Common myeloid progenitor, CD34-positive (primary cell): Measurements from ENCODE around the gene VASH2.
"Not testable (repeated sequence)": the region's sequence is repeated elsewhere in the genome, so short reads cannot be mapped to it uniquely, and the experiment has no call there.

Source experiments
- CTCF ChIA-PET: fragments of 350-600 bp; sonication (Branson Sonifier 250); formaldehyde crosslinking; loops from one replicate; lab custom pipeline; 2021; ENCODE audit warnings: antibody characterized with exemption; lab: Charles Lee
- POLR2A ChIA-PET: fragments of 350-600 bp; sonication (Branson Sonifier 250); formaldehyde crosslinking; loops from one replicate; lab custom pipeline; 2021; ENCODE audit warnings: antibody characterized with exemption; lab: Charles Lee
- DNase-seq, 3 donors: peaks; one replicate each; pipeline versions ENCODE4 v3.0.0 to v3.0.0-alpha.2; 2013
- H3K27ac ChIP-seq, 2 experiments: 1 replicate in 1 of 2; 2 replicates in 1 of 2; pipeline ENCODE4 v1.7.0; 2013; ENCODE audit warnings: inconsistent platforms in 2 of 2, low read length in 2 of 2, mild to moderate bottlenecking in 2 of 2, low read depth in 1 of 2, moderate library complexity in 1 of 2; ENCODE audit not compliant: severe bottlenecking in 2 of 2, insufficient read depth in 1 of 2, poor library complexity in 1 of 2
- H3K27me3 ChIP-seq, 5 experiments: replicated peaks in 2 of 5; 1 replicate in 3 of 5; 2 replicates in 2 of 5; pipeline versions ENCODE4 v1.6.1 to v1.7.0; 2013; ENCODE audit warnings: low read length in 4 of 5, mild to moderate bottlenecking in 2 of 5, moderate library complexity in 2 of 5, inconsistent platforms in 1 of 5; ENCODE audit not compliant: insufficient read depth in 5 of 5, control insufficient read depth in 4 of 5
- H3K36me3 ChIP-seq, 4 experiments: 1 replicate in 2 of 4; 2 replicates in 2 of 4; pipeline versions ENCODE4 v1.6.1 to v1.7.0; 2013; ENCODE audit warnings: low read length in 3 of 4, control low read depth in 1 of 4, mild to moderate bottlenecking in 1 of 4; ENCODE audit not compliant: control insufficient read depth in 4 of 4, insufficient read depth in 4 of 4
- H3K4me1 ChIP-seq, 4 experiments: 1 replicate in 3 of 4; 2 replicates in 1 of 4; pipeline versions ENCODE4 v1.6.1 to v1.7.1; 2013; ENCODE audit warnings: low read length in 3 of 4, mild to moderate bottlenecking in 3 of 4, control low read depth in 1 of 4, inconsistent platforms in 1 of 4, moderate library complexity in 1 of 4; ENCODE audit not compliant: control insufficient read depth in 4 of 4, insufficient read depth in 4 of 4; ENCODE audit errors: control extremely low read depth in 1 of 4
- H3K4me3 ChIP-seq, 7 experiments: 1 replicate in 4 of 7; 2 replicates in 3 of 7; pipeline versions ENCODE4 v1.5.1 to v1.7.0; 2013; ENCODE audit warnings: mild to moderate bottlenecking in 7 of 7, low read length in 6 of 7, moderate library complexity in 6 of 7, inconsistent platforms in 2 of 7, low read depth in 2 of 7, control low read depth in 1 of 7; ENCODE audit not compliant: insufficient read depth in 4 of 7, control insufficient read depth in 1 of 7; ENCODE audit errors: extremely low read depth in 1 of 7
- H3K9me3 ChIP-seq, 5 experiments: 1 replicate in 4 of 5; 2 replicates in 1 of 5; pipeline versions ENCODE4 v1.6.1 to v1.7.1; 2013; ENCODE audit warnings: low read length in 4 of 5, mild to moderate bottlenecking in 2 of 5, inconsistent platforms in 1 of 5, low read depth in 1 of 5, moderate library complexity in 1 of 5; ENCODE audit not compliant: control insufficient read depth in 4 of 5, insufficient read depth in 2 of 5; ENCODE audit errors: control extremely low read depth in 1 of 5
- WGBS: methylation state at CpG from one replicate; pipeline ENCODE4 v1.1.5; 2013; ENCODE audit not compliant: insufficient coverage; 5-methylcytosine and 5-hydroxymethylcytosine counted together

Gene VASH2

GRCh38 chr1:212962509-212962908, 12.2 kb downstream of the VASH2 start:
- H3K4me3 ChIP-seq = no peak overlapping the region

GRCh38 chr1:212964102-212964501, 13.8 kb downstream of the VASH2 start:
- ChIA-PET POLR2A (no interaction called here), CTCF (interaction anchor here (0.6 to 0.9 kb wide), 2 partner anchors 10 to 1172 kb away, joined by 3 read pairs; no protein-coding TSS in a partner anchor)
- Histone ChIP-seq H3K27ac (no peak overlapping the region), H3K36me3 (no peaks in the 10 kb centered on the region), H3K4me3 (no peak overlapping the region), H3K27me3 (no peaks in the 10 kb centered on the region), H3K4me1 (peaks cover 0 to 6% (median 3%) of the 10 kb centered on the region in 4 experiments), H3K9me3 (no peaks in the 10 kb centered on the region)
- 100% methylated on average over 6 of the region's 6 CpGs for WGBS
- DNase-seq = no peak

More at GRCh38 chr1:212962509-212962908, 12.2 kb downstream of the VASH2 start:
- POLR2A ChIA-PET = no interaction called here
- DNase-seq = no peak
- H3K9me3 ChIP-seq = no peaks in the 10 kb centered on the region
- no peaks in the 10 kb centered on the region for H3K36me3 ChIP-seq
- 100% methylated on average over 1 of the region's 5 CpGs for WGBS
- no peaks in the 10 kb centered on the region for H3K27me3 ChIP-seq
- no peak overlapping the region for H3K27ac ChIP-seq
- CTCF ChIA-PET = interaction anchor here (0.6 kb wide), 1 partner anchor 1081 kb away, joined by 3 read pairs; no protein-coding TSS in a partner anchor
- peaks cover 0 to 12% (median 6%) of the 10 kb centered on the region in 4 experiments for H3K4me1 ChIP-seq

GRCh38 chr1:212964993-212965392, 14.7 kb downstream of the VASH2 start:
- H3K4me3 ChIP-seq, DNase-seq, POLR2A ChIA-PET, H3K9me3 ChIP-seq, H3K27ac ChIP-seq, H3K36me3 ChIP-seq, H3K4me1 ChIP-seq, H3K27me3 ChIP-seq: not testable (repeated sequence)
- whole genome bisulfite sequencing = 60% methylated on average over 1 of the region's 1 CpG
- CTCF ChIA-PET = interaction anchor here (1.1 to 1.4 kb wide), 2 partner anchors 31 to 139 kb away, joined by 3 to 4 read pairs; no protein-coding TSS in a partner anchor

GRCh38 chr1:212966616-212967015, 16.3 kb downstream of the VASH2 start:
- Histone ChIP-seq H3K27ac (no peak overlapping the region), H3K36me3 (no peaks in the 10 kb centered on the region), H3K27me3 (no peaks in the 10 kb centered on the region), H3K4me3 (no peak overlapping the region), H3K9me3 (no peaks in the 10 kb centered on the region), H3K4me1 (no peaks in the 10 kb centered on the region)
- WGBS = 100% methylated on average over 3 of the region's 5 CpGs
- no peak for DNase-seq
- ChIA-PET CTCF (interaction anchor here (0.9 to 1.3 kb wide), 4 partner anchors 11 to 24 kb away, joined by 3 to 5 read pairs (median 3); no protein-coding TSS in a partner anchor), POLR2A (no interaction called here)

- Histone ChIP-seq H3K4me1 (no peaks in the 10 kb centered on the region), H3K9me3 (no peaks in the 10 kb centered on the region), H3K4me3 (no peak overlapping the region), H3K27ac (no peak overlapping the region), H3K36me3 (no peaks in the 10 kb centered on the region), H3K27me3 (no peaks in the 10 kb centered on the region)
- peak in 2 of 3 donors; percentile 49 to 54 for DNase-seq
- POLR2A ChIA-PET = interaction anchor here (0.6 kb wide), 1 partner anchor 244 kb away, joined by 3 read pairs; no protein-coding TSS in a partner anchor
- WGBS = 97% methylated on average over 7 of the region's 8 CpGs
- CTCF ChIA-PET = interaction anchor here (1.0 to 1.8 kb wide), 9 partner anchors 9 to 76 kb away, joined by 3 to 12 read pairs (median 3); partner anchors contain the start of gene VASH2
Observed at GRCh38 chr1:212967801-212968200, 17.5 kb downstream of the VASH2 start.

- ChIA-PET POLR2A (no interaction called here), CTCF (interaction anchor here (1.0 to 1.8 kb wide), 8 partner anchors 9 to 76 kb away, joined by 3 to 12 read pairs (median 4); partner anchors contain the start of gene VASH2)
- 80% methylated on average over 1 of the region's 3 CpGs for WGBS
- no peak for DNase-seq
- no peaks in the 10 kb centered on the region for H3K9me3 ChIP-seq
- no peak overlapping the region for H3K4me3 ChIP-seq
- no peaks in the 10 kb centered on the region for H3K36me3 ChIP-seq
- no peaks in the 10 kb centered on the region for H3K27me3 ChIP-seq
- H3K27ac ChIP-seq = no peak overlapping the region
- no peaks in the 10 kb centered on the region for H3K4me1 ChIP-seq
Observed at GRCh38 chr1:212968368-212968863, 18.1 kb downstream of the VASH2 start.

GRCh38 chr1:212970085-212970484, 19.7 kb downstream of the VASH2 start:
- H3K4me3 ChIP-seq = no peak overlapping the region
- no peaks in the 10 kb centered on the region for H3K9me3 ChIP-seq
- ChIA-PET CTCF (no interaction called here), POLR2A (no interaction called here)
- 98% methylated on average over 4 of the region's 4 CpGs for WGBS
- H3K36me3 ChIP-seq = peaks cover 0 to 5% (median 0%) of the 10 kb centered on the region in 4 experiments
- no peak overlapping the region for H3K27ac ChIP-seq
- no peak for DNase-seq
- no peaks in the 10 kb centered on the region for H3K4me1 ChIP-seq
- no peaks in the 10 kb centered on the region for H3K27me3 ChIP-seq
